H1 (cell line): ENCODE results near the gene SMYD3. TPM values are rescaled to one million over a fixed set of nuclear protein-coding genes. Genes with fewer than 3 reads are reported as not detected.

Source experiments
- CTCF ChIA-PET: fragments of 300-600 bp; sonication (Branson Sonifier 250); formaldehyde crosslinking; loops from one replicate; lab custom pipeline; 2021; ENCODE audit not compliant: partially characterized antibody; lab: Charles Lee
- POLR2A ChIA-PET: fragments of 300-600 bp; sonication (Branson Sonifier 250); formaldehyde crosslinking; loops from one replicate; lab custom pipeline; 2021; ENCODE audit warnings: inconsistent platforms; ENCODE audit not compliant: partially characterized antibody; lab: Charles Lee
- DNase-seq, 2 experiments: peaks; one replicate each; pipeline versions ENCODE4 v3.0.0 to v3.0.0-alpha.2; 2010 to 2022; ENCODE audit warnings: low spot score in 2 of 2, low read depth in 1 of 2, mixed read lengths in 1 of 2
- FAIRE-seq: peaks from 2 replicates; lab custom pipeline; 2011; peaks lifted over from hg19 to GRCh38; lab: Jason Lieb, UNC
- H2AFZ ChIP-seq: 2 replicates; pipeline ENCODE4 v1.8.1; 2012; ENCODE audit warnings: low read length, inconsistent platforms
- H2AK5ac ChIP-seq: 2 replicates; pipeline ENCODE4 v1.6.1; 2013; ENCODE audit warnings: low read depth, low read length
- H2BK120ac ChIP-seq: replicated peaks from 2 replicates; pipeline ENCODE3; 2013; ENCODE audit warnings: low read depth, low read length, inconsistent platforms
- H2BK12ac ChIP-seq: 2 replicates; pipeline ENCODE4 v1.6.1; 2013; ENCODE audit warnings: low read depth, low read length
- H2BK15ac ChIP-seq: 2 replicates; pipeline ENCODE4 v1.6.1; 2013; ENCODE audit warnings: low read length
- H2BK20ac ChIP-seq: 2 replicates; pipeline ENCODE4 v1.6.1; 2013; ENCODE audit warnings: low read length
- H2BK5ac ChIP-seq: 2 replicates; pipeline ENCODE4 v1.6.1; 2013; ENCODE audit warnings: low read depth, low read length
- H3K14ac ChIP-seq: 2 replicates; pipeline ENCODE4 v1.6.1; 2013; ENCODE audit warnings: inconsistent platforms; ENCODE audit not compliant: insufficient read length
- H3K18ac ChIP-seq: 2 replicates; pipeline ENCODE4 v1.6.1; 2013; ENCODE audit warnings: low read length; ENCODE audit errors: extremely low read depth
- H3K23ac ChIP-seq: 2 replicates; pipeline ENCODE4 v1.6.1; 2013; ENCODE audit warnings: inconsistent platforms; ENCODE audit not compliant: insufficient read length
- H3K23me2 ChIP-seq: 2 replicates; pipeline ENCODE4 v1.6.1; 2013; ENCODE audit warnings: low read depth, low read length
- H3K27ac ChIP-seq: 2 replicates; pipeline ENCODE4 v1.6.1; 2011; ENCODE audit warnings: low read depth, low read length, inconsistent platforms
- H3K27me3 ChIP-seq, 4 experiments: replicated peaks in 1 of 4; 1 replicate in 1 of 4; 2 replicates in 3 of 4; pipeline versions ENCODE4 v1.6.1 to v1.8.1; 2011 to 2013; ENCODE audit warnings: low read length in 3 of 4, mild to moderate bottlenecking in 3 of 4, inconsistent platforms in 2 of 4, mixed read lengths in 2 of 4, moderate library complexity in 1 of 4; ENCODE audit not compliant: control insufficient read depth in 3 of 4, insufficient read depth in 3 of 4; ENCODE audit errors: extremely low read depth in 1 of 4
- H3K36me3 ChIP-seq, 4 experiments: 2 replicates each; pipeline versions ENCODE4 v1.6.1 to v1.8.1; 2011 to 2013; ENCODE audit warnings: mild to moderate bottlenecking in 4 of 4, low read length in 3 of 4, moderate library complexity in 2 of 4, control low read depth in 1 of 4, inconsistent platforms in 1 of 4; ENCODE audit not compliant: insufficient read depth in 4 of 4, control insufficient read depth in 2 of 4
- H3K4ac ChIP-seq: replicated peaks from 2 replicates; pipeline ENCODE3; 2013; ENCODE audit warnings: low read length, low read depth, mixed read lengths, inconsistent platforms; ENCODE audit not compliant: insufficient read length
- H3K4me1 ChIP-seq, 4 experiments: replicated peaks in 1 of 4; 1 replicate in 1 of 4; 2 replicates in 3 of 4; pipeline versions ENCODE4 v1.6.1 to v1.8.1; 2011 to 2013; ENCODE audit warnings: low read length in 3 of 4, inconsistent platforms in 2 of 4, mixed read lengths in 1 of 4; ENCODE audit not compliant: insufficient read depth in 4 of 4, control insufficient read depth in 3 of 4
- H3K4me2 ChIP-seq, 2 experiments: 2 replicates each; pipeline versions ENCODE4 v1.6.1 to v1.8.1; 2011 to 2013; ENCODE audit warnings: low read depth in 2 of 2, low read length in 2 of 2, control low read depth in 1 of 2, inconsistent platforms in 1 of 2, mild to moderate bottlenecking in 1 of 2; ENCODE audit not compliant: insufficient read depth in 1 of 2
- H3K4me3 ChIP-seq, 4 experiments: fragments of 200-600, 300-600 bp in 1 of 4; sonication (generic), shearing (Covaris generic), sonication (Bioruptor Twin) in 1 of 4; 2 replicates each; pipeline versions ENCODE4 v1.5.1 to v1.8.1; 2011 to 2016; ENCODE audit warnings: low read length in 4 of 4, low read depth in 3 of 4, control low read depth in 2 of 4, inconsistent platforms in 2 of 4, mild to moderate bottlenecking in 2 of 4, mixed read lengths in 1 of 4, moderate library complexity in 1 of 4; ENCODE audit not compliant: insufficient read depth in 2 of 4; ENCODE audit errors: extremely low read depth in 1 of 4
- H3K56ac ChIP-seq: replicated peaks from 2 replicates; pipeline ENCODE3; 2013; ENCODE audit warnings: low read depth, mild to moderate bottlenecking, mixed read lengths, low read length, inconsistent platforms; ENCODE audit not compliant: insufficient read length
- H3K79me1 ChIP-seq: 2 replicates; pipeline ENCODE4 v1.6.1; 2013; ENCODE audit warnings: low read depth, low read length, control low read depth
- H3K79me2 ChIP-seq, 2 experiments: 2 replicates each; pipeline versions ENCODE4 v1.6.1 to v1.8.1; 2012 to 2013; ENCODE audit warnings: low read length in 2 of 2, mild to moderate bottlenecking in 2 of 2, inconsistent platforms in 1 of 2; ENCODE audit not compliant: insufficient read depth in 2 of 2, control insufficient read depth in 1 of 2
- H3K9ac ChIP-seq, 4 experiments: replicated peaks in 1 of 4; 1 replicate in 1 of 4; 2 replicates in 3 of 4; pipeline versions ENCODE4 v1.6.1 to v1.8.1; 2011 to 2013; ENCODE audit warnings: low read depth in 3 of 4, low read length in 3 of 4, control low read depth in 2 of 4, mild to moderate bottlenecking in 2 of 4, moderate library complexity in 2 of 4, inconsistent platforms in 1 of 4; ENCODE audit errors: extremely low read depth in 1 of 4
- H3K9me3 ChIP-seq, 2 experiments: 2 replicates each; pipeline versions ENCODE4 v1.6.1 to v1.8.1; 2012 to 2013; ENCODE audit warnings: mild to moderate bottlenecking in 2 of 2, moderate library complexity in 2 of 2, control low read depth in 1 of 2, inconsistent platforms in 1 of 2, low read depth in 1 of 2, low read length in 1 of 2, mixed read lengths in 1 of 2; ENCODE audit not compliant: insufficient read depth in 2 of 2
- H4K20me1 ChIP-seq, 2 experiments: replicated peaks in 1 of 2; 2 replicates each; pipeline versions ENCODE3 to v1.8.1; 2011 to 2013; ENCODE audit warnings: inconsistent platforms in 2 of 2, low read length in 2 of 2, mild to moderate bottlenecking in 1 of 2; ENCODE audit not compliant: insufficient read depth in 2 of 2, control insufficient read depth in 1 of 2
- H4K5ac ChIP-seq: 2 replicates; pipeline ENCODE4 v1.6.1; 2013; ENCODE audit warnings: low read length, low read depth, mixed read lengths, inconsistent platforms; ENCODE audit not compliant: insufficient read length
- H4K8ac ChIP-seq: 2 replicates; pipeline ENCODE4 v1.8.0; 2013; ENCODE audit warnings: mild to moderate bottlenecking, moderate library complexity, low read length, inconsistent platforms; ENCODE audit not compliant: insufficient read depth; ENCODE audit errors: extremely low read depth
- H4K91ac ChIP-seq: replicated peaks from 2 replicates; pipeline ENCODE3; 2013; ENCODE audit warnings: low read length, mixed read lengths, inconsistent platforms; ENCODE audit not compliant: insufficient read length
- TBP ChIP-seq: IDR thresholded peaks from 2 replicates; pipeline ENCODE4 v1.6.1; 2011; ENCODE audit warnings: low read depth, low read length, improper control_type of control experiment
- WGBS, 2 experiments: shearing (Covaris generic) in 1 of 2; methylation state at CpG; one replicate each; pipeline versions ENCODE4 v1.1.6 to v1.1.7; 2013 to 2015; ENCODE audit warnings: low lambda C conversion rate in 2 of 2, mixed read lengths in 2 of 2, inconsistent platforms in 1 of 2, low coverage in 1 of 2, missing lambda C conversion rate in 1 of 2; ENCODE audit not compliant: insufficient replicate concordance in 2 of 2, insufficient coverage in 1 of 2, insufficient read length in 1 of 2; ENCODE audit errors: extremely low coverage in 1 of 2, missing lambda C conversion rate in 1 of 2; 5-methylcytosine and 5-hydroxymethylcytosine counted together
- polyA plus RNA-seq, 7 experiments: library from polyadenylated mRNA; depleted of rRNA in 3 of 7; stranded (reverse) in 5 of 7; unstranded in 2 of 7; fragments of >200 nt in 5 of 7; fragments of 200-250 nt in 2 of 7; gene quantifications; 1 replicate in 5 of 7; 2 replicates in 1 of 7; 4 replicates in 1 of 7; pipeline versions ENCODE4 v1.2.1 to v1.2.3, GENCODE V29; 2011 to 2013; ENCODE audit warnings: missing spikeins in 2 of 7, mixed read lengths in 2 of 7
- total RNA-seq: library from RNA; stranded (reverse); fragmentation: NEBNext Ultra II Directional; extraction: Animal tissue kit (Norgen Biotek cat#: 25700); gene quantifications from 2 replicates; pipeline ENCODE4 v1.2.1, GENCODE V29; 2021

The SMYD3 gene
- total and polyA plus RNA-seq, 2 of the 8 experiments (the other 6 are each of a cell fraction or from before 2014, with no cell fraction given) = 17.3 to 25.4 TPM

- Histone ChIP-seq H2BK12ac (no peak overlapping the region), H4K20me1 (no peaks in the 10 kb centered on the region), H2BK5ac (no peak overlapping the region), H3K4me1 (no peaks in the 10 kb centered on the region), H3K14ac (no peak overlapping the region), H2AK5ac (no peak overlapping the region)
- POLR2A ChIA-PET = no interaction called here
- TF ChIP-seq TBP = no peak
- TF ChIP-seq, all 59 proteins: peak for 0
- 91% methylated on average over 3 of the region's 3 CpGs; no CpG with 5 or more reads in 1 of the 2 experiments for WGBS, 2 experiments
- Histone ChIP-seq H2AFZ (no peak overlapping the region), H3K27me3 (no peaks in the 10 kb centered on the region), H4K5ac (no peak overlapping the region), H2BK20ac (no peak overlapping the region), H3K79me2 (no peaks in the 10 kb centered on the region), H4K8ac (no peak overlapping the region), H3K9me3 (peaks cover 7 to 15% of the 10 kb centered on the region in 2 experiments; a peak in 3 of 4 replicates), H3K4me2 (no peak overlapping the region), H3K79me1 (no peaks in the 10 kb centered on the region), H3K27ac (no peak overlapping the region), H3K56ac (no peak overlapping the region), H3K36me3 (peaks cover 0 to 6% (median 0%) of the 10 kb centered on the region in 4 experiments; a peak in 1 of 8 replicates), H3K4me3 (no peak overlapping the region), H2BK15ac (no peak overlapping the region), H4K91ac (no peak overlapping the region), H3K23ac (no peak overlapping the region), H2BK120ac (no peak overlapping the region), H3K18ac (no peak overlapping the region), H3K4ac (no peak overlapping the region), H3K9ac (no peak overlapping the region), H3K23me2 (no peaks in the 10 kb centered on the region)
- CTCF ChIA-PET = interaction anchor here (7.5 kb wide), 1 partner anchor 15 kb away, joined by 41 read pairs; no protein-coding TSS in a partner anchor
- no peak for DNase-seq
- no peak for FAIRE-seq
Observed at GRCh38 chr1:245903851-245904250, 603.2 kb downstream of the SMYD3 start.
